ENCODE results near the gene ZDHHC11. TPM values are rescaled to one million over a fixed set of nuclear protein-coding genes. Genes with fewer than 3 reads are reported as not detected.
A peak's percentile ranks its signal among the peaks of the same experiment; 100 is the strongest.
"Not testable (repeated sequence)": the region's sequence is repeated elsewhere in the genome, so short reads cannot be mapped to it uniquely, and the experiment has no call there.

Gene ZDHHC11
- total RNA-seq, 1 experiment from 2014 or later: 6.0 TPM

- in situ Hi-C loops (cut with HindIII; ENCODE audit: low sequenced_read_pairs); DNase-seq (ENCODE audit: low spot score): not testable (repeated sequence)
Measured at GRCh38 chr5:771841-772546, 78.8 kb downstream of the ZDHHC11 start.

GRCh38 chr5:771087-771781 is 79.6 kb downstream of the ZDHHC11 start:
- in situ Hi-C loops (cut with HindIII; ENCODE audit: low sequenced_read_pairs); DNase-seq (ENCODE audit: low spot score): not testable (repeated sequence)

- in situ Hi-C loops (cut with HindIII; ENCODE audit: low sequenced_read_pairs); DNase-seq (ENCODE audit: low spot score): not testable (repeated sequence)
Measured at GRCh38 chr5:770585-770984, 80.2 kb downstream of the ZDHHC11 start.

- in situ Hi-C loops (cut with HindIII; ENCODE audit: low sequenced_read_pairs); DNase-seq (ENCODE audit: low spot score): not testable (repeated sequence)
Measured at GRCh38 chr5:769485-770145, 81.2 kb downstream of the ZDHHC11 start.

- in situ Hi-C loops (cut with HindIII; ENCODE audit: low sequenced_read_pairs): no loop called here
- DNase-seq (ENCODE audit: low spot score): no peak
Measured at GRCh38 chr5:766666-767431, 83.9 kb downstream of the ZDHHC11 start.

GRCh38 chr5:765948-766631 is 84.7 kb downstream of the ZDHHC11 start:
- no peak for DNase-seq (ENCODE audit: low spot score)
- in situ Hi-C loops (cut with HindIII; ENCODE audit: low sequenced_read_pairs): no loop called here

GRCh38 chr5:763998-764781 is 86.6 kb downstream of the ZDHHC11 start:
- DNase-seq (ENCODE audit: low spot score): no peak
- in situ Hi-C loops (cut with HindIII; ENCODE audit: low sequenced_read_pairs): no loop called here

GRCh38 chr5:763397-763796 is 87.4 kb downstream of the ZDHHC11 start:
- no peak for DNase-seq (ENCODE audit: low spot score)
- in situ Hi-C loops (cut with HindIII; ENCODE audit: low sequenced_read_pairs): no loop called here

GRCh38 chr5:762996-763395 is 87.8 kb downstream of the ZDHHC11 start:
- in situ Hi-C loops (cut with HindIII; ENCODE audit: low sequenced_read_pairs): not testable (repeated sequence)

GRCh38 chr5:761854-762710 is 88.7 kb downstream of the ZDHHC11 start:
- DNase-seq (ENCODE audit: low spot score): peak; percentile 78
- in situ Hi-C loops (cut with HindIII; ENCODE audit: low sequenced_read_pairs): no loop called here

More at GRCh38 chr5:762996-763395, 87.8 kb downstream of the ZDHHC11 start:
- DNase-seq (ENCODE audit: low spot score): not testable (repeated sequence)

- DNase-seq (ENCODE audit: low spot score): no peak
- in situ Hi-C loops (cut with HindIII; ENCODE audit: low sequenced_read_pairs): no loop called here
Measured at GRCh38 chr5:761059-761771, 89.6 kb downstream of the ZDHHC11 start.

- in situ Hi-C loops (cut with HindIII; ENCODE audit: low sequenced_read_pairs): no loop called here
- no peak for DNase-seq (ENCODE audit: low spot score)
Measured at GRCh38 chr5:760363-761058, 90.3 kb downstream of the ZDHHC11 start.

- in situ Hi-C loops (cut with HindIII; ENCODE audit: low sequenced_read_pairs): no loop called here
- no peak for DNase-seq (ENCODE audit: low spot score)
Measured at GRCh38 chr5:759781-760362, 90.9 kb downstream of the ZDHHC11 start.

GRCh38 chr5:759111-759751 is 91.6 kb downstream of the ZDHHC11 start:
- in situ Hi-C loops (cut with HindIII; ENCODE audit: low sequenced_read_pairs): no loop called here
- DNase-seq (ENCODE audit: low spot score): no peak

- no peak for DNase-seq (ENCODE audit: low spot score)
Measured at GRCh38 chr5:758698-759053, 92.1 kb downstream of the ZDHHC11 start.

More at GRCh38 chr5:758698-759053, 92.1 kb downstream of the ZDHHC11 start:
- in situ Hi-C loops (cut with HindIII; ENCODE audit: low sequenced_read_pairs): no loop called here

Data from G401 (cell line).